ENCODE data around the gene TPX2.

Gene TPX2

GRCh38 chr20:31709939-31710338 is 29.2 kb upstream of the TPX2 start:
- no peak overlapping the region for H3K18ac ChIP-seq (ENCODE audit: low read depth in 1 of 2, low read length in 2 of 2)
- H2BK12ac ChIP-seq (ENCODE audit: low read length in 2 of 2), result peak overlapping the region in 1 of 2 experiments; percentile 17
- 97% methylated on average over 5 of the region's 5 CpGs for WGBS
- H3K9me3 ChIP-seq (ENCODE audit: control insufficient read depth, low read length), result no peaks in the 10 kb centered on the region
- peak overlapping the region; percentile 0 for H2AK5ac ChIP-seq (ENCODE audit: low read length, severe bottlenecking)
- no peak overlapping the region for H4K91ac ChIP-seq (ENCODE audit: low read length)
- H3K27me3 ChIP-seq (ENCODE audit: control insufficient read depth in 1 of 2, insufficient read depth in 1 of 2, low read length in 2 of 2), result no peaks in the 10 kb centered on the region
- H3K9ac ChIP-seq (ENCODE audit: low read length), result no peak overlapping the region
- no peak overlapping the region for H2BK15ac ChIP-seq (ENCODE audit: low read depth, poor library complexity, severe bottlenecking)
- peaks cover 50% of the 10 kb centered on the region for H3K4me1 ChIP-seq (ENCODE audit: control insufficient read depth, insufficient read depth, low read depth, low read length)
- H2BK120ac ChIP-seq (ENCODE audit: low read depth, low read length), result no peak overlapping the region
- peaks cover 51 to 85% of the 10 kb centered on the region in 2 experiments for H3K36me3 ChIP-seq (ENCODE audit: control insufficient read depth in 1 of 2, insufficient read depth in 2 of 2, low read depth in 1 of 2, low read length in 2 of 2)
- H3K4ac ChIP-seq (ENCODE audit: low read depth in 1 of 2, low read length in 2 of 2), result no peak overlapping the region
- DNase-seq, result no peak
- H4K8ac ChIP-seq (ENCODE audit: low read length), result no peak overlapping the region
- H3K14ac ChIP-seq (ENCODE audit: low read length in 2 of 2), result no peak overlapping the region
- H2AFZ ChIP-seq (ENCODE audit: low read depth, low read length), result no peak overlapping the region
- H2BK5ac ChIP-seq (ENCODE audit: low read depth, low read length, poor library complexity, severe bottlenecking), result no peak overlapping the region
- H3K27ac ChIP-seq (ENCODE audit: low read length, poor library complexity, severe bottlenecking), result no peak overlapping the region
- no peak overlapping the region for H3K23ac ChIP-seq (ENCODE audit: low read length in 2 of 2)
- H3K79me1 ChIP-seq (replicated peaks; ENCODE audit: low read length, poor library complexity, severe bottlenecking), result no peaks in the 10 kb centered on the region
- no peak overlapping the region for H3K4me2 ChIP-seq (ENCODE audit: low read length, poor library complexity, severe bottlenecking)
- H3K4me3 ChIP-seq (ENCODE audit: insufficient read depth in 1 of 2, low read depth in 1 of 2, low read length in 2 of 2), result no peak overlapping the region

GRCh38 chr20:31710423-31711108 is 28.5 kb upstream of the TPX2 start:
- H3K9me3 ChIP-seq (ENCODE audit: control insufficient read depth, low read length), result no peaks in the 10 kb centered on the region
- H2BK12ac ChIP-seq (ENCODE audit: low read length in 2 of 2), result peak overlapping the region; percentile 31 to 47
- H3K27me3 ChIP-seq (ENCODE audit: control insufficient read depth in 1 of 2, insufficient read depth in 1 of 2, low read length in 2 of 2), result no peaks in the 10 kb centered on the region
- H3K23ac ChIP-seq (ENCODE audit: low read length in 2 of 2), result no peak overlapping the region
- H3K36me3 ChIP-seq (ENCODE audit: control insufficient read depth in 1 of 2, insufficient read depth in 2 of 2, low read depth in 1 of 2, low read length in 2 of 2), result peaks cover 53 to 83% of the 10 kb centered on the region in 2 experiments
- H2BK5ac ChIP-seq (ENCODE audit: low read depth, low read length, poor library complexity, severe bottlenecking), result no peak overlapping the region
- no peaks in the 10 kb centered on the region for H3K79me1 ChIP-seq (replicated peaks; ENCODE audit: low read length, poor library complexity, severe bottlenecking)
- H2BK15ac ChIP-seq (ENCODE audit: low read depth, poor library complexity, severe bottlenecking), result no peak overlapping the region
- peak overlapping the region; percentile 73 for H2AK5ac ChIP-seq (ENCODE audit: low read length, severe bottlenecking)
- peak overlapping the region; percentile 73 for H4K8ac ChIP-seq (ENCODE audit: low read length)
- H3K4me2 ChIP-seq (ENCODE audit: low read length, poor library complexity, severe bottlenecking), result no peak overlapping the region
- H2BK120ac ChIP-seq (ENCODE audit: low read depth, low read length), result no peak overlapping the region
- peak overlapping the region in 1 of 2 experiments; percentile 38 for H3K4ac ChIP-seq (ENCODE audit: low read depth in 1 of 2, low read length in 2 of 2)
- no peak overlapping the region for H2AFZ ChIP-seq (ENCODE audit: low read depth, low read length)
- H3K4me3 ChIP-seq (ENCODE audit: insufficient read depth in 1 of 2, low read depth in 1 of 2, low read length in 2 of 2), result no peak overlapping the region
- peak overlapping the region; percentile 87 for H3K9ac ChIP-seq (ENCODE audit: low read length)
- no peak overlapping the region for H3K18ac ChIP-seq (ENCODE audit: low read depth in 1 of 2, low read length in 2 of 2)
- peak overlapping the region; percentile 98 for H3K27ac ChIP-seq (ENCODE audit: low read length, poor library complexity, severe bottlenecking)
- H3K4me1 ChIP-seq (ENCODE audit: control insufficient read depth, insufficient read depth, low read depth, low read length), result peaks cover 49% of the 10 kb centered on the region
- WGBS, result 99% methylated on average over 5 of the region's 5 CpGs
- peak overlapping the region; percentile 77 for H4K91ac ChIP-seq (ENCODE audit: low read length)
- no peak for DNase-seq
- H3K14ac ChIP-seq (ENCODE audit: low read length in 2 of 2), result no peak overlapping the region

- no peak overlapping the region for H3K4me2 ChIP-seq (ENCODE audit: low read length, poor library complexity, severe bottlenecking)
- no peak for DNase-seq
- peaks cover 47 to 82% of the 10 kb centered on the region in 2 experiments for H3K36me3 ChIP-seq (ENCODE audit: control insufficient read depth in 1 of 2, insufficient read depth in 2 of 2, low read depth in 1 of 2, low read length in 2 of 2)
- H3K23ac ChIP-seq (ENCODE audit: low read length in 2 of 2), result peak overlapping the region in 1 of 2 experiments; percentile 29
- H2BK5ac ChIP-seq (ENCODE audit: low read depth, low read length, poor library complexity, severe bottlenecking), result no peak overlapping the region
- peak overlapping the region in 1 of 2 experiments; percentile 50 for H3K14ac ChIP-seq (ENCODE audit: low read length in 2 of 2)
- no peaks in the 10 kb centered on the region for H3K9me3 ChIP-seq (ENCODE audit: control insufficient read depth, low read length)
- peak overlapping the region; percentile 98 for H3K27ac ChIP-seq (ENCODE audit: low read length, poor library complexity, severe bottlenecking)
- no peak overlapping the region for H2AFZ ChIP-seq (ENCODE audit: low read depth, low read length)
- no peaks in the 10 kb centered on the region for H3K27me3 ChIP-seq (ENCODE audit: control insufficient read depth in 1 of 2, insufficient read depth in 1 of 2, low read length in 2 of 2)
- peak overlapping the region; percentile 49 to 75 for H3K4ac ChIP-seq (ENCODE audit: low read depth in 1 of 2, low read length in 2 of 2)
- H2AK5ac ChIP-seq (ENCODE audit: low read length, severe bottlenecking), result peak overlapping the region; percentile 77
- peak overlapping the region; percentile 87 for H3K9ac ChIP-seq (ENCODE audit: low read length)
- H2BK12ac ChIP-seq (ENCODE audit: low read length in 2 of 2), result peak overlapping the region; percentile 84 to 86
- no peak overlapping the region for H2BK120ac ChIP-seq (ENCODE audit: low read depth, low read length)
- no peak overlapping the region for H2BK15ac ChIP-seq (ENCODE audit: low read depth, poor library complexity, severe bottlenecking)
- peak overlapping the region; percentile 48 for H4K91ac ChIP-seq (ENCODE audit: low read length)
- peak overlapping the region in 1 of 2 experiments; percentile 12 for H3K4me3 ChIP-seq (ENCODE audit: insufficient read depth in 1 of 2, low read depth in 1 of 2, low read length in 2 of 2)
- H3K79me1 ChIP-seq (replicated peaks; ENCODE audit: low read length, poor library complexity, severe bottlenecking), result no peaks in the 10 kb centered on the region
- H4K8ac ChIP-seq (ENCODE audit: low read length), result no peak overlapping the region
- peaks cover 45% of the 10 kb centered on the region for H3K4me1 ChIP-seq (ENCODE audit: control insufficient read depth, insufficient read depth, low read depth, low read length)
- H3K18ac ChIP-seq (ENCODE audit: low read depth in 1 of 2, low read length in 2 of 2), result peak overlapping the region; percentile 43 to 73
Observed at GRCh38 chr20:31711179-31712111, 27.6 kb upstream of the TPX2 start.

- WGBS, result 81% methylated on average over 5 of the region's 5 CpGs
- Histone ChIP-seq H2BK120ac (ENCODE audit: low read depth, low read length) (peak overlapping the region; percentile 98), H4K91ac (ENCODE audit: low read length) (no peak overlapping the region), H2AFZ (ENCODE audit: low read depth, low read length) (no peak overlapping the region), H3K4me3 (ENCODE audit: insufficient read depth in 1 of 2, low read depth in 1 of 2, low read length in 2 of 2) (peak overlapping the region in 1 of 2 experiments; percentile 69), H4K8ac (ENCODE audit: low read length) (no peak overlapping the region), H3K9ac (ENCODE audit: low read length) (peak overlapping the region; percentile 87), H3K79me1 (replicated peaks; ENCODE audit: low read length, poor library complexity, severe bottlenecking) (no peaks in the 10 kb centered on the region), H2BK12ac (ENCODE audit: low read length in 2 of 2) (peak overlapping the region; percentile 11 to 86), H3K27me3 (ENCODE audit: control insufficient read depth in 1 of 2, insufficient read depth in 1 of 2, low read length in 2 of 2) (no peaks in the 10 kb centered on the region), H2BK15ac (ENCODE audit: low read depth, poor library complexity, severe bottlenecking) (peak overlapping the region; percentile 87), H3K14ac (ENCODE audit: low read length in 2 of 2) (no peak overlapping the region), H3K36me3 (ENCODE audit: control insufficient read depth in 1 of 2, insufficient read depth in 2 of 2, low read depth in 1 of 2, low read length in 2 of 2) (peaks cover 42 to 82% of the 10 kb centered on the region in 2 experiments), H3K23ac (ENCODE audit: low read length in 2 of 2) (no peak overlapping the region), H3K27ac (ENCODE audit: low read length, poor library complexity, severe bottlenecking) (peak overlapping the region; percentile 98), H3K4me2 (ENCODE audit: low read length, poor library complexity, severe bottlenecking) (peak overlapping the region; percentile 3), H3K4ac (ENCODE audit: low read depth in 1 of 2, low read length in 2 of 2) (peak overlapping the region; percentile 43 to 44), H3K18ac (ENCODE audit: low read depth in 1 of 2, low read length in 2 of 2) (peak overlapping the region; percentile 18 to 35), H3K4me1 (ENCODE audit: control insufficient read depth, insufficient read depth, low read depth, low read length) (peaks cover 46% of the 10 kb centered on the region), H2BK5ac (ENCODE audit: low read depth, low read length, poor library complexity, severe bottlenecking) (peak overlapping the region; percentile 82), H3K9me3 (ENCODE audit: control insufficient read depth, low read length) (no peaks in the 10 kb centered on the region), H2AK5ac (ENCODE audit: low read length, severe bottlenecking) (peak overlapping the region; percentile 77)
- no peak for DNase-seq
Observed at GRCh38 chr20:31712112-31712553, 27.0 kb upstream of the TPX2 start.

Data from mesenchymal stem cell (in vitro differentiated cells and primary cell).